ACC112 (cell line): ENCODE results near the gene HDAC4.

Source experiments
- H2AFZ ChIP-seq: fragments of 200-600 bp; sonication (generic); one replicate; pipeline ENCODE4 v1.6.0; 2017; ENCODE audit warnings: antibody characterized with exemption, low read length; ENCODE audit not compliant: unreplicated experiment
- H3K27ac ChIP-seq: fragments of 200-600 bp; sonication (generic); 2 replicates; pipeline ENCODE4 v1.5.1; 2014; ENCODE audit warnings: low read depth, mild to moderate bottlenecking, antibody characterized with exemption, low read length, moderate library complexity
- H3K27me3 ChIP-seq: fragments of 200-600 bp; sonication (generic); 2 replicates; pipeline ENCODE4 v1.6.1; 2014; ENCODE audit warnings: mild to moderate bottlenecking, antibody characterized with exemption, low read length, moderate library complexity, mixed read lengths; ENCODE audit not compliant: insufficient read depth
- H3K36me3 ChIP-seq: fragments of 200-600 bp; sonication (generic); 2 replicates; pipeline ENCODE4 v1.6.1; 2016; ENCODE audit warnings: mild to moderate bottlenecking, antibody characterized with exemption, low read length, moderate library complexity, mixed read lengths; ENCODE audit not compliant: insufficient read depth
- H3K4me1 ChIP-seq: fragments of 200-600 bp; sonication (generic); one replicate; pipeline ENCODE4 v1.6.1; 2016; ENCODE audit warnings: low read length, mixed read lengths; ENCODE audit not compliant: insufficient read depth, unreplicated experiment, control insufficient read depth
- H3K4me3 ChIP-seq: fragments of 200-600 bp; sonication (generic); 2 replicates; pipeline ENCODE4 v1.5.1; 2014; ENCODE audit warnings: mild to moderate bottlenecking, low read depth, low read length
- H3K79me2 ChIP-seq: fragments of 200-600 bp; sonication (generic); one replicate; pipeline ENCODE4 v1.6.0; 2016; ENCODE audit warnings: low read length; ENCODE audit not compliant: control insufficient read depth, unreplicated experiment, insufficient read depth

The HDAC4 gene

DNA sequence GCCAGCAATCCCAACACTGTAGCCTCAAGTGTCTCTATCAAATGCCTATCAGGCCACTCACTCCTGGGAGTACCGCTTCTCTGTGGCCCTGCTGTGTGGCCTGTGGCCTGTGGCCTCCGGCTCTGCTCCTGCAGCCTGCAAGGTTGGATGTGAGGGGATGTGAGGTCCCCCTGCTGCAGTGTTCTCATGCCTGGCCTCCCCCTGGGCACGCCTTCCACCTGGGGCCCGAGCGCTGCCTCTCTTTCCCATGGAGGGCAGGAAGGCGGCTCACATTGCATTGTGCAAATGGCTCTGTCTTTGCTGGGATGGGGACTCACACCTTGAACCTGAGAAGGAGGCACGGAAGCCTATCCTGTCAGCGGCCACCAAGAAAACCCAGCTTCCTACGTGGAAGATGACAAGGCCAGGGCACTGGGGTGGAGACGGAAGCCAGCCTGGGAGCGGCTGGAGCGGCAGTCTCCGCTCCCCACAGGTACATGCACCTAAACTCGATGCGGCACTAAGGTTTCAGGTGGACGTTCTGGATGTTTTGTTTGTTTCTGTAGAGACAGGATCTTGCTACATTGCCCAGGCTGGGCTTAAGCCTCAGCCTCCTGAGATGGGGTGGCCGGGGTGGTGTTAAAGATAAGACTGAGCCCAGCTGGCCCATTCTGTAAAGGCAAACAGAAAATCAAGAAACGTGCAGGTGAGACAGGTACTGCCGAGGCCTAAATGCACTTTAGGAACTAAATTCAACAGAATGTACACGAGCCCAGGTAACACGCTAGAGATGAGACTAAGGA lies 140.1 kb downstream of the HDAC4 start:
- Histone ChIP-seq H3K36me3 (no peaks in the 10 kb centered on the region), H2AFZ (no peak overlapping the region), H3K4me1 (peaks cover 22% of the 10 kb centered on the region), H3K79me2 (peaks cover 5% of the 10 kb centered on the region), H3K4me3 (no peak overlapping the region), H3K27ac (no peak overlapping the region), H3K27me3 (no peaks in the 10 kb centered on the region)

DNA sequence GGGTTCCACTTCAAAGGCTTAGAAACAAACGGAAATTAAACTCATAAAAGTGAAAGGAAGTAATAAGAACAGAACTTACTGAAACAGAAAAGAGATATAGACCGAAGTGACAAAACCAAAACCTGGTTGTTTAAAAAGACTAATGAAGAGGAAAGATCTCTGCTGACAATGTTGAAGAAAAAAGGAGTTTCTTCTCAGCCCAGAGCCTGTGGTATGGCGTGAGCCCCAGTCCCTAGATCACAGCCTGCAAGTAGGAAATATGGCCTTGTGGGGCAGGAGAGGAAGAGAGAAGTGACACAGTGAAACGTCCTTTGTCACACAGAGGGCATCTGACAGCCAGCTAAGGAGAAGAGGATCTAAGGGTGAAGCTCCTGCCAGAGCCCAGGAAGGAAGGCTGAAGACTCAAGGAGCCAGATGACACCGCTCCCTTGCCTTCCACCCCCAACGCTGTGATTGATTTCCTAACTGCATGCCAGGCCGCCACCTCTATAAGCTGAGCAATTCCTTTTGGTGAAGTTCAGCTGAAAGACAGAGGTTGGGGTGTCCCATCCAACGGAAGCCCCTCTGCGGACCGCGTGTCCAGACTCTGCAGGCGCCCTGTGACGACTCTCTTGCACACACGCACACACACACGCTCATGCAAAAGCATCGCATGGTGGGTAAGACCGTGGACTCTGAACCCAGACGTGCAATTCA lies 141.1 kb downstream of the HDAC4 start:
- Histone ChIP-seq H3K4me3 (no peak overlapping the region), H3K27me3 (no peaks in the 10 kb centered on the region), H3K4me1 (peaks cover 13% of the 10 kb centered on the region), H3K27ac (no peak overlapping the region), H3K79me2 (peaks cover 9% of the 10 kb centered on the region), H3K36me3 (no peaks in the 10 kb centered on the region), H2AFZ (no peak overlapping the region)

DNA sequence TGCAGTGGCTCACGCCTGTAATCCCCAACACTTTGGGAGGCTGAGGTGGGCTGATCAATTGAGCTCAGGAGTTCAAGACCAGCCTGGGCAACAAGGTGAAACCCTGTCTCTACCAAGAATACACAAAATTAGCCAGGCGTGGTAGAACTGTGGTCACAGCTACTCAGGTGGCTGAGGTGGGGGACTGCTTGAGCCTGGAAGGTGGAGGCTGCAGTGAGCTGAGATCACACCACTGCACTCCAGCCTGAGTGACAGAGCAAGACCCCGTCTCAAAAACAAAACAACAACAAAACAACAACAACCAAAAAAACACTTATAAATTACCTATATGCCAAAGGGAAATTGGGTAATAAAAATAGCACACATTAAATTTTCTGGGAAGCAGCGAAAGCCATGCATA lies 141.6 kb downstream of the HDAC4 start:
- no peaks in the 10 kb centered on the region for H3K36me3 ChIP-seq
- no peak overlapping the region for H2AFZ ChIP-seq
- H3K4me3 ChIP-seq, result no peak overlapping the region
- H3K27ac ChIP-seq, result no peak overlapping the region
- H3K4me1 ChIP-seq, result peaks cover 7% of the 10 kb centered on the region
- H3K79me2 ChIP-seq, result peaks cover 9% of the 10 kb centered on the region
- H3K27me3 ChIP-seq, result no peaks in the 10 kb centered on the region

DNA sequence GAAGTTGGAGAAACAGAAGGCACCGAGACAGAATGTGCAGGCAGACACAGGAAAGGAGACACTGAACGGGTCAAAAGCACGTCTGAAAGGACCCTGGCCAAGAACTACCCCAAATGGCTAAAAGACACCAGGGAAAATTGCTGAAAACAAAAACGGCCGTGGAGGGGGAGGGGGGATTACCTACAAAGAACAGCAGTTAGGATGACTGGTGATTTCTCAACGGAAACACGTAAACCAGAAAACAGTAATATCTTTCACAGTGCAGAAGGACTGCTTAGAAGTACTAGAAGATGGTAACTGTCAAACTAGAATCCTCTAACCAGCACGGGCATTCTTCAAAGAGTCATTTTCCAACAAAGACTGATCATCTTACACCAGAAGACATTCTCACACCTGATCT lies 142.6 kb downstream of the HDAC4 start:
- peaks cover 6% of the 10 kb centered on the region for H3K79me2 ChIP-seq
- no peaks in the 10 kb centered on the region for H3K36me3 ChIP-seq
- H3K27me3 ChIP-seq, result no peaks in the 10 kb centered on the region
- peaks cover 4% of the 10 kb centered on the region for H3K4me1 ChIP-seq
- no peak overlapping the region for H3K4me3 ChIP-seq
- no peak overlapping the region for H3K27ac ChIP-seq
- H2AFZ ChIP-seq, result no peak overlapping the region

DNA sequence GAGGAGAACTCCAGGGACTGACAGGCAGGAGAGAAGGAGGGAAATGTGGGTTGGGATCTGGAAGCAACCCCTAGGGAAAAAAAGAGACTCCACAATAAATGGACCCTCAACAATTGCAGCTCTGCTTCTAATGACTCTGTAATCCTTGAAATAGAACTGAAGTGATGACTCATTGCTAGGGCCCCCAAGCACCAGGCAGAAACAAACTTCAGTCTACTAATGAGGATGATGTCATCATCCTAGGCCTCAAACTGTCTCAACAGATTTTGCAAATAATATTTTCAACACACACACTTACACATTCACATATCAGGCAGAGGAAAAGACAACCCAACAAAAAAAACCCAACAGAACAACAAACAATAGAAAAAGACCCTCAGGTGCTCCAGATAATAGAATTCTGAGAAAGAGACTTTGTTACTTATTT lies 143.3 kb downstream of the HDAC4 start:
- H3K36me3 ChIP-seq, result no peaks in the 10 kb centered on the region
- peaks cover 6% of the 10 kb centered on the region for H3K79me2 ChIP-seq
- H3K27me3 ChIP-seq, result no peaks in the 10 kb centered on the region
- peaks cover 4% of the 10 kb centered on the region for H3K4me1 ChIP-seq
- no peak overlapping the region for H3K27ac ChIP-seq
- no peak overlapping the region for H2AFZ ChIP-seq
- no peak overlapping the region for H3K4me3 ChIP-seq

DNA sequence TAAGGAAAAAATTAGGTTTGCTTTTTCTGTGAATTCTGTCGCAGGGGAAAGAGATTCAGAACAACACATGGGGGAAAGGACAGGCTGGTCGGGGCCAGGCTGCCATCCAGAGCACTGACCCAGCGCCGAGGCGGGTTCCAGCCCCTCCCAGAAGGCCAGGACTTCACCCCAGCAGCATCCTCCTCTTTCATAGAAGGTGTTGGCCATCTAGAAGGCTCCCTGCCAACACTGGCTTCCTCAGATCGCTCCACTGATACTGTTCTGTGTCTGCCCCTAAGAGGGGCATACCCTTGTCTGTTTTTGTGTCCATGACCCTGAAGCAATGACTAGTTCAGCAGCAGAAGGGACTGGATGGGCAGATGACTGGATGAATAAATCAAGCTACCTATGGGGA lies 144.5 kb downstream of the HDAC4 start:
- Histone ChIP-seq H3K79me2 (peaks cover 6% of the 10 kb centered on the region), H2AFZ (no peak overlapping the region), H3K36me3 (no peaks in the 10 kb centered on the region), H3K4me3 (no peak overlapping the region), H3K27me3 (no peaks in the 10 kb centered on the region), H3K4me1 (peaks cover 4% of the 10 kb centered on the region), H3K27ac (no peak overlapping the region)

DNA sequence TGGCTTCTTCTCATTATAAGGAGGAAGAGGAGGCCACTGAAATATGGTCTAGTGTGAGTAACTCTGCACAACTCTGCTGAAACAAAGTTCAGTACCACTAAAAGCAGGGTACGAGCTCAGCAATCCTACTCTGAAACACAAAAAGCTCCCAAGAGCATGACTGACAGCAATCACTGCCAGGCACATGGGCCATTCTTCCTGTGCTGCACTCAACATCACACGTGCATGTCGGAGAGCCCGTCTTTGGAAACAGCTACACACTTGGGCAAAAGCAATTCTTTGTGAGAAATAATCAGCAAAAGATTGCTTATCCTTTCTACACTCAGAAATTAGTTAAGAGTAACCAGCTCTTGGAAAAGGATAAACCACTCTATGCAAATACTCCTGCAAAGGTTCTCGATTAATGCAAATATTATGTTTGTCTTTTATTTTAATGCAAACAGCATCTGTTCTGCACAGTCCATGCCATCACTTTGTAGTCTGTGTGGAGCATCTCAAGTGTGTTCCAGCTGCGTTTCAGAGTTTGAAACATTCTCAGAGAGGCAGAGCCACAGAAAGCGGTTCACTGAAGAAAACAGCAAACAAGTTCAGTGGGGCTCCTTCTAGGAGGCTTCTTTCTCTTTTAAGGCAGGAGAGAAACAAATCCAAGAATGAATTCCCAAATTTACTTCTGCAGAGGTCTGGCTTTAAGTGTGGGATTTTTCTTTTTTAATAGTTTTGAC lies 145.0 kb downstream of the HDAC4 start:
- Histone ChIP-seq H3K79me2 (peaks cover 6% of the 10 kb centered on the region), H3K4me3 (no peak overlapping the region), H3K27ac (no peak overlapping the region), H3K36me3 (no peaks in the 10 kb centered on the region), H2AFZ (no peak overlapping the region), H3K27me3 (no peaks in the 10 kb centered on the region), H3K4me1 (peaks cover 4% of the 10 kb centered on the region)

DNA sequence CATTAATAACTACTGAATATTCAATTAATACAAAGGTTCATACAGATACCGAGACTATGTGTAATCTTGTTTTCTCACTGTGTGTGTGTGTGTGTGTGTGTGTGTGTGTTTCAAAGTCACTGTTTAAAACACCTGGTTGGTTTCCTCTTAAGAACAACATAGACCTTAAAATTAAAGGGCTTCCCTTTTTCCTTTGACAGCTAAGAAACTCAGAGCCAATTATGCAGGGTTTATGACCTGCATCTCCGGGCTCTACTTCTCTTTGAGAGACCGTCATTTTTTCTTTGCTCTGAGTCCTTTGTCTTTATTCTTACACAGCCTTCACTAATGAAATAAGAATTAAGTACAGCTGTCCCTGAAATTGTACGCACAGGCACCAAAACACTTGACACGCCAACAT lies 145.6 kb downstream of the HDAC4 start:
- no peaks in the 10 kb centered on the region for H3K27me3 ChIP-seq
- no peak overlapping the region for H3K4me3 ChIP-seq
- H3K36me3 ChIP-seq, result no peaks in the 10 kb centered on the region
- H3K4me1 ChIP-seq, result peaks cover 4% of the 10 kb centered on the region
- H3K27ac ChIP-seq, result no peak overlapping the region
- H3K79me2 ChIP-seq, result peaks cover 6% of the 10 kb centered on the region
- no peak overlapping the region for H2AFZ ChIP-seq

DNA sequence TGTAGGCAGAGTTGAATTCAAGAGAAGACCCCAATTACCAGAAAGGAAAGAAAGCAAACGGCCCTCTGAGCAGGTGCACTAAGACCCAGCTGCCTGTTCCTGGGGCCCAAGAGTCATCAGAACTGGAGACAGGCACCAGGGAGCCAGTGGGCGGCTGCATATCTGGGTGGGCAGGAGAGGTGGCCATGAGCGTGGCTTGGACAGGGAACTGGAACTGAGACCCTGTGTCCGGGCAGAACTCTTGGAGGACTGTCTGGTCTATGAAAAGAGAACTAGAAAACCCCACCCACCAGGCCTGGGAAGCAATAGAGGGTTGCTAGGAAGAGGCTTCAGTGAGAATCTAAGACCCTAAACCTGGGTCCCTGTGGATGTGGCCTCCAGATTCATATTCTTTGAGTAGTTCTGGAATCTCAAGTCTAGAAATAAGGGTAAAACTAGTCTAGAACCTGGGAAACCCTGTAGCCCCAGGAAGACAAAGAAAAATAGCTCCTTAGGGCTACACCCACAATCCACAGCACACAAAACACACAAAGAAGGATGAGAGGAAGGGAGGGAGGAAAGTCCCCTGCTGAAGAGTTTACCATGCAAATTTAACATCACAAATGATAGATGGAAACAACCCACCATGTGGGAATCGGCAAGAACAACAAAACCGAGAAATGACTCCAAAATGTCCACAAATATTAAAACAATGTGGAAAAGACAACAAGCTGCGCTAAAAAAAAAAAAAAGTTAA lies 147.0 kb downstream of the HDAC4 start:
- Histone ChIP-seq H3K27me3 (no peaks in the 10 kb centered on the region), H3K4me1 (peaks cover 4% of the 10 kb centered on the region), H3K4me3 (no peak overlapping the region), H2AFZ (no peak overlapping the region), H3K36me3 (no peaks in the 10 kb centered on the region), H3K27ac (no peak overlapping the region), H3K79me2 (peaks cover 6% of the 10 kb centered on the region)

DNA sequence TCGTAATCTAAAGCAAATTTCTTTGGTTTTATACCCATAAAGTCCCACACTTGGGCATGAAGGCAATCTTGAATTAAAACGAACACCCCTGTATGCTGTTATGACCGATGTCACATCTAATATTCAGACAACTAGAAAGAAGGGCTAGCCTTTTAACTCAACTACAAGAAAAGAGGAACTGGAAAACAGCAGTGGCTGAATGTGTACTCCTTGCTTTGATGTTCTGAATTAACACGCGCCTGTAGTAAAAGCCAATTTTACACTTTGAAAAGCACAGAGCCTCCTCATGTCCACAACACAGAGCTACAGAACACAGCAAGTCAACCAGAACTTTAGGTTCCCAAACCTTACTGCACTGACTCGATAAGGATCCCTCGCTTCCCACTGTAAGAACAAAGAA lies 147.6 kb downstream of the HDAC4 start:
- H3K4me1 ChIP-seq, result peaks cover 4% of the 10 kb centered on the region

More for the DNA sequence above, 147.6 kb downstream of the HDAC4 start:
- no peak overlapping the region for H3K27ac ChIP-seq
- peaks cover 6% of the 10 kb centered on the region for H3K79me2 ChIP-seq
- H3K36me3 ChIP-seq, result no peaks in the 10 kb centered on the region
- H2AFZ ChIP-seq, result no peak overlapping the region
- no peaks in the 10 kb centered on the region for H3K27me3 ChIP-seq
- H3K4me3 ChIP-seq, result no peak overlapping the region
